Prostate gland (tissue), 2 donors: ENCODE results near the gene NXF1. TPM values are rescaled to one million over a fixed set of nuclear protein-coding genes. Genes with fewer than 3 reads are reported as not detected.
"Not testable (repeated sequence)": the region's sequence is repeated elsewhere in the genome, so short reads cannot be mapped to it uniquely, and the experiment has no call there.

Experiments
- DNase-seq: peaks from one replicate; pipeline ENCODE4 v3.0.0-alpha.2; 2019; ENCODE audit warnings: low spot score
- H3K27ac ChIP-seq, 2 donors: fragments of 200-600 bp; sonication (generic); 2 replicates each; pipeline ENCODE4 v1.5.1; 2017 to 2019
- H3K27me3 ChIP-seq: fragments of 200-600 bp; sonication (generic); replicated peaks from 2 replicates; pipeline ENCODE4 v1.5.1; 2019; ENCODE audit not compliant: insufficient read depth
- H3K36me3 ChIP-seq, 2 donors: fragments of 200-600 bp; sonication (generic); 1 replicate in 1 of 2; 2 replicates in 1 of 2; pipeline versions ENCODE4 v1.5.1 to v1.8.1; 2017 to 2019
- H3K4me1 ChIP-seq: fragments of 200-600 bp; sonication (generic); replicated peaks from 2 replicates; pipeline ENCODE4 v1.5.1; 2019
- H3K4me3 ChIP-seq, 2 donors: fragments of 200-600 bp; sonication (generic); 2 replicates each; pipeline ENCODE4 v1.5.1; 2017 to 2019
- H3K9me3 ChIP-seq: fragments of 200-600 bp; sonication (generic); 2 replicates; pipeline ENCODE4 v1.5.1; 2017
- POLR2A ChIP-seq: fragments of 450-650 bp; IDR thresholded peaks from one replicate; pipeline ENCODE4 v1.6.1; 2016; ENCODE audit warnings: antibody characterized with exemption, mild to moderate bottlenecking
- POLR2AphosphoS5 ChIP-seq: sonication (generic); formaldehyde crosslinking; IDR thresholded peaks from one replicate; pipeline ENCODE4 v1.6.1; 2017; ENCODE audit warnings: antibody characterized with exemption
- WGBS: methylation state at CpG from one replicate; pipeline ENCODE4 v1.1.5; 2018; 5-methylcytosine and 5-hydroxymethylcytosine counted together
- intact Hi-C: fragments of 100-400 bp; cut with DNase I; formaldehyde crosslinking; loops from one replicate; pipeline ENCODE4 v1.14.2; 2022
- total RNA-seq, 2 donors: library from RNA; depleted of rRNA; stranded (reverse); fragments of >200 nt; gene quantifications; one replicate each; pipeline ENCODE4 v1.1.0, GENCODE V29; 2016
- TF ChIP-seq, protein P1 (sequence below), 4 experiments: fragments of 200-600 bp in 2 of 4; fragments of 450-650 bp in 2 of 4; sonication (generic) in 2 of 4; IDR thresholded peaks; 1 replicate in 3 of 4; 2 replicates in 1 of 4; pipeline ENCODE4 v1.5.1; 2016 to 2019; ENCODE audit warnings: antibody characterized with exemption in 4 of 4, mild to moderate bottlenecking in 2 of 4, moderate library complexity in 2 of 4

NXF1 gene
- total RNA-seq, 2 donors from 2014 or later: 75.6 to 98.2 TPM

GRCh38 chr11:62770778-62771143 lies 34.5 kb downstream of the NXF1 start:
- intact Hi-C loops: no loop called here
- H3K27ac ChIP-seq: peak overlapping the region; percentile 86 to 91
- peaks cover 5% of the 10 kb centered on the region for H3K4me1 ChIP-seq
- H3K9me3 ChIP-seq: no peaks in the 10 kb centered on the region
- DNase-seq: no peak
- H3K27me3 ChIP-seq: no peaks in the 10 kb centered on the region
- TF ChIP-seq, protein P1, sequence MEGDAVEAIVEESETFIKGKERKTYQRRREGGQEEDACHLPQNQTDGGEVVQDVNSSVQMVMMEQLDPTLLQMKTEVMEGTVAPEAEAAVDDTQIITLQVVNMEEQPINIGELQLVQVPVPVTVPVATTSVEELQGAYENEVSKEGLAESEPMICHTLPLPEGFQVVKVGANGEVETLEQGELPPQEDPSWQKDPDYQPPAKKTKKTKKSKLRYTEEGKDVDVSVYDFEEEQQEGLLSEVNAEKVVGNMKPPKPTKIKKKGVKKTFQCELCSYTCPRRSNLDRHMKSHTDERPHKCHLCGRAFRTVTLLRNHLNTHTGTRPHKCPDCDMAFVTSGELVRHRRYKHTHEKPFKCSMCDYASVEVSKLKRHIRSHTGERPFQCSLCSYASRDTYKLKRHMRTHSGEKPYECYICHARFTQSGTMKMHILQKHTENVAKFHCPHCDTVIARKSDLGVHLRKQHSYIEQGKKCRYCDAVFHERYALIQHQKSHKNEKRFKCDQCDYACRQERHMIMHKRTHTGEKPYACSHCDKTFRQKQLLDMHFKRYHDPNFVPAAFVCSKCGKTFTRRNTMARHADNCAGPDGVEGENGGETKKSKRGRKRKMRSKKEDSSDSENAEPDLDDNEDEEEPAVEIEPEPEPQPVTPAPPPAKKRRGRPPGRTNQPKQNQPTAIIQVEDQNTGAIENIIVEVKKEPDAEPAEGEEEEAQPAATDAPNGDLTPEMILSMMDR (IDR thresholded peaks at IDR 0.05): no peak
- TF ChIP-seq POLR2AphosphoS5: no peak
- TF ChIP-seq POLR2A: no peak
- WGBS: 3% methylated on average over 18 of the region's 18 CpGs
- H3K4me3 ChIP-seq: peak overlapping the region; percentile 62 to 80
- H3K36me3 ChIP-seq: no peaks in the 10 kb centered on the region

- intact Hi-C loops: loop anchor here (5.0 kb wide), 1 partner anchor 34 kb away; the partner anchor contains the start of genes HNRNPUL2 and TTC9C
- H3K27ac ChIP-seq: peak overlapping the region; percentile 75
- WGBS: 41% methylated on average over 9 of the region's 9 CpGs
- not testable (repeated sequence) for DNase-seq, H3K36me3 ChIP-seq, H3K27me3 ChIP-seq, H3K9me3 ChIP-seq
- H3K4me1 ChIP-seq: peaks cover 12% of the 10 kb centered on the region
- H3K4me3 ChIP-seq: peak overlapping the region; percentile 50 to 71
Observed at GRCh38 chr11:62760867-62761227, 44.4 kb downstream of the NXF1 start.

- no peak for DNase-seq
- intact Hi-C loops: no loop called here
- WGBS: 61% methylated on average over 9 of the region's 9 CpGs
- no peak overlapping the region for H3K4me3 ChIP-seq
- H3K27ac ChIP-seq: no peak overlapping the region
- H3K9me3 ChIP-seq: no peaks in the 10 kb centered on the region
- H3K27me3 ChIP-seq: no peaks in the 10 kb centered on the region
- peaks cover 8% of the 10 kb centered on the region for H3K4me1 ChIP-seq
- H3K36me3 ChIP-seq: no peaks in the 10 kb centered on the region
- TF ChIP-seq POLR2AphosphoS5 (no peak), POLR2A (no peak)
- TF ChIP-seq, protein P1 (IDR thresholded peaks at IDR 0.05): no peak
Observed at GRCh38 chr11:62757846-62758788, 47.1 kb downstream of the NXF1 start.

GRCh38 chr11:62755086-62755615 lies 50.1 kb downstream of the NXF1 start:
- Histone ChIP-seq H3K27ac (no peak overlapping the region), H3K36me3 (no peaks in the 10 kb centered on the region), H3K4me3 (no peak overlapping the region), H3K9me3 (no peaks in the 10 kb centered on the region), H3K27me3 (no peaks in the 10 kb centered on the region), H3K4me1 (no peaks in the 10 kb centered on the region)
- intact Hi-C loops: no loop called here
- 65% methylated on average over 10 of the region's 10 CpGs for WGBS
- TF ChIP-seq, protein P1 (IDR thresholded peaks at IDR 0.05): no peak
- TF ChIP-seq POLR2AphosphoS5 (no peak), POLR2A (no peak)
- DNase-seq: no peak

- H3K36me3 ChIP-seq: no peaks in the 10 kb centered on the region
- H3K4me3 ChIP-seq: peak within 1 kb of the TSS; percentile 62 to 66
- intact Hi-C loops: no loop called here
- no peaks in the 10 kb centered on the region for H3K9me3 ChIP-seq
- DNase-seq: peak; percentile 99
- WGBS: under 1% methylated on average over 47 of the region's 47 CpGs
- TF ChIP-seq POLR2AphosphoS5 (peak; percentile 94), POLR2A (peak; percentile 63)
- TF ChIP-seq, protein P1 (IDR thresholded peaks at IDR 0.05): peak in 2 of 4 experiments; percentile 20 to 42
- no peaks in the 10 kb centered on the region for H3K27me3 ChIP-seq
- H3K27ac ChIP-seq: peak within 1 kb of the TSS; percentile 91
- H3K4me1 ChIP-seq: no peaks in the 10 kb centered on the region
Observed at GRCh38 chr11:62753736-62754603, 51.3 kb downstream of the NXF1 start, which contains the start of gene ZBTB3. ZBTB3 (minus strand) TSS chr11:62754160; CDS start chr11:62753664, 496 bp downstream.
